GM19467 (cell line): ENCODE data around the gene RPH3AL.
"Not testable (repeated sequence)": the region's sequence is repeated elsewhere in the genome, so short reads cannot be mapped to it uniquely, and the experiment has no call there.

Source experiments
- ATAC-seq: cut with Tn5 transposase; IDR thresholded peaks from one replicate; pipeline ENCODE4 v1.9.1; 2021; ENCODE audit warnings: mild to moderate bottlenecking, moderate library complexity; ENCODE audit not compliant: unreplicated experiment

RPH3AL gene

DNA sequence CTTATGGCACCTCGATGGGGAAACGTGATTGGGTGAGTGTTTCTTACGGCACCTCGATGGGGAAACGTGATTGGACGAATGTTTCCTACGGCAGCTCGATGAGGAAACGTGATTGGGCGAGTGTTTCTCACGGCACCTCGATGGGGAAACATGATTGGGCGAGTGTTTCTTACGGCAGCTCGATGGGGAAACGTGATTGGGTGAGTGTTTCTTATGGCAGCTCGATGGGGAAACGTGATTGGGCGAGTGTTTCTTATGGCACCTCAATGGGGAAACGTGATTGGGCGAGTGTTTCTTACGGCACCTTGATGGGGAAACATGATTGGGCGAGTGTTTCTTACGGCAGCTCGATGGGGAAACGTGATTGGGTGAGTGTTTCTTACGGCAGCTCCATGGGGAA lies 146.1 kb downstream of the RPH3AL start:
- ATAC-seq, result not testable (repeated sequence)

DNA sequence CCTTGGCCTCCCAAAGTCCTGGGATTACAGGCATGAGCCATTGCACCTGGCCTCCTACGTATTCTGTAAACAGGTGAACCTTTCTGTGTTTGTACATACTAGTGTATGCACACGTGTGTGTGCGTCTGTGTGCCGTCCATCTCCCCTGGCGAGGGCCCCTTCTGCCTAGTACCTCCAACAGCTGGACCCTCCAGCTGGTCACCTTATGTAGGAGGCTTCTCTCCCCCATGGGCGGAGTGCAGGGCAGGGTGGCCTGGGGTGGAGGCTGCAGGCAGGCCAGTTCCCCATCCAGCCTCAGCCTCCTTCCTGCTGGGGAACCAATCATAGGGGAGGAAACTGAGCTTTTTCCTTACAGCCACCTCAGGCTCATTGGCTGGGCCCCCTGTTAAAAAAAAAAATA lies 146.8 kb downstream of the RPH3AL start:
- ATAC-seq, result no peak

DNA sequence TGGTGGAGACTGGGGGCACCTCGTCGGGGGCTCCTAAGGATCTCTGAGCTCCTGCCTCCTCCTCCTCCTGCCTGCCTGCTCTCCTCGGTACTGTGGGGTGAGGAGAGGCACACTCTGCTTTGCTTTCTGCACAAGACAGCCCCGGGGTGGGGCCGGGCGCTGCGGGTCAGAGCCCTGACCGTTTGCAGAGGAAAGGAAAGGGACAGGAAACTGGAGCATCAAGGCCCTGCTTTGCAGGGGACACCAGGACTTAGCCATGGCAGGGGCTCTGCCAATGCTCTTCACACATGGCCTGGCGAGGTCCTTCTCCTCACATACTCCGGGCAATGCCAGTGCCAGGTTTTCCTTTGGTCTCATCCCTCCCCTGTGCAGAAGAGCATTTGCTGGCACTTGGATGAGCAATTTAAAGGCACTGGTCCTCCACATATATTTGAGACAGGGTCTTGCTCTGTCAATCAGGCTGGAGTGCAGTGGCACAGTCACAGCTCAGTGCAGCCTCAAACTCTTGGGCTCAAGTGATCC lies 147.4 kb downstream of the RPH3AL start:
- ATAC-seq, result no peak

DNA sequence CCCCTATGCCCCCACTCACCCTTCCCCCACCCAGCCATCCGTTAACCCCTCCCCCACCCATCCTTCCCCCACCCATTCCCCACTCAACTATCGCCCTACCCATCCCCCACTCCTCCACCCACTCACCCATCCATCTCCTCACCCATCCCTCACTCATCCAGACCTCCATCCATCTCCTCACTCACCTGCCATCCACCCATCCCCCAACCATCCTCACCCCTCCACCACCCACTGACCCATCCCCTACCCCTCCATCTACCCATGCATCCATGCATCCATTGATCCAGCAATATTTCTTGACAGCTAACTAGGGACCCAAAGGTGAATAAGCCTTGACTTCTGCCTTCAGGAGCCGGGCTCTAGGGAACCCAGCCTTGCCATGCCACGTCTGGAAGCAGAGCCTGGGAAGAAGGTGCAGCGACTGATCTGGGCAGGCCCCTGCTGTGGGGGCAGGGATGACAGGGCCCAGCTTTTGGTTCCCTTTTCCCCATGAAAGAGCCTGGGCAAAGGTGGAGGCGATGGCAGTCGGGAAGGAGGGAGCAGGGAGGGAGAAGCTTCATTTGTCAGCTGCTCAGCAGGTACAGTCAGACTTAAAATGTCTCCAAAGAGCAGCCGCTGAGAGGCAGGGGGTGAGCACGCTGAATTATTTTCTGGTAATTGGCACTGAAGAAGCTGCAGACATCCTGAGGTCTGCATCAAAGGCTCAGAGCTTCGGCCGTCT lies 148.0 kb downstream of the RPH3AL start:
- ATAC-seq, result no peak

DNA sequence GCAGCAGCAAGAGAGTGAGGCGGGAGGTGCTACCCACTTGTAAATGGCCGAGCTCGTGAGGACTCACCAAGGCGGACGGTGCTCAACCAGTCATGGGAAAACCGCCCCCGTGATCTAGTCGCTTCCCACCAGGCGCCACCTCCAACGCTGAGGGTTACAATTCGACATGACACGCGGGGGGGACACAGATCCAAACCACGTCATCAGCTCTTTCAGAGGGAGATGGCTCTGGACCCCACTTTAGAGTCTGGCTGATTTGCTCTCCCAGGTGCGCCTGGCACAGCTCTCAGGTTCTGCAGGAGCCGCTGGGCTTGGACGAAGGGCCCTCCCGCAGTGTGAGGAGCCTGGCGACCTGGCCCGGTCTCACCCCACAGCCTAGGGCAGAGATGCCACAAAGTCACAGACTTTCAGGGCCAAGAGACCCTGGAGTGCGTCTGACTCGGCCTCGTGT lies 150.1 kb downstream of the RPH3AL start:
- no peak for ATAC-seq

DNA sequence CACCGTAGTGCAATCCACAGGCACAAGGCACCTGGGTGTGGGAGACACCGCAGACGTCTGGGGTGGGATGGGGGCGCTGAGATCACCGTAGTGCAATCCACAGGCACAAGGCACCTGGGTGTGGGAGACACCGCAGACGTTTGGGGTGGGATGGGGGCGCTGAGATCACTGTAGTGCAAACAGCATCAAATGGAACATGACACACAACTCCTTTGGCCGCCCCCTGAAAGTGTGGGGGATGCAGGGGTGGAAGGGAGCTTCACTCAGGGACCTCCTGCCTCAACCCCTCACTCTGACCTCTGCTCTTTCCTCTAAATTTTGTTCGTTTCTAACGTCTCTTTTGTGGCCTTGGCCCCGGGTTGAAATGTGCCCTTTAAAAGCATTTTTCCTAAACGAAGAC lies 150.9 kb downstream of the RPH3AL start:
- ATAC-seq, result not testable (repeated sequence)

DNA sequence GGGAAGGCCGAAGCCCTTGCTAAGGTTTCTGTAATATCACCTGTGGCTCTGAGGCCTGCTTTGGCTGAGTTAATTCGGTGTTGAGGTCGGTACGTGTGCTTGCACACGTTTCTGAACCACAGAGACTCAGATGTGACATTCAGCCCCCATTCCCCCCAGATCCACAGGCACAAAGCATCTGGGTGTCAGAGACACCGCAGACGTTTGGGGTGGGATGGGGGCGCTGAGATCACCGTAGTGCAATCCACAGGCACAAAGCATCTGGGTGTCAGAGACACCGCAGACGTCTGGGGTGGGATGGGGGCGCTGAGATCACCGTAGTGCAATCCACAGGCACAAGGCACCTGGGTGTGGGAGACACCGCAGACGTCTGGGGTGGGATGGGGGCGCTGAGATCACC lies 151.3 kb downstream of the RPH3AL start:
- not testable (repeated sequence) for ATAC-seq

DNA sequence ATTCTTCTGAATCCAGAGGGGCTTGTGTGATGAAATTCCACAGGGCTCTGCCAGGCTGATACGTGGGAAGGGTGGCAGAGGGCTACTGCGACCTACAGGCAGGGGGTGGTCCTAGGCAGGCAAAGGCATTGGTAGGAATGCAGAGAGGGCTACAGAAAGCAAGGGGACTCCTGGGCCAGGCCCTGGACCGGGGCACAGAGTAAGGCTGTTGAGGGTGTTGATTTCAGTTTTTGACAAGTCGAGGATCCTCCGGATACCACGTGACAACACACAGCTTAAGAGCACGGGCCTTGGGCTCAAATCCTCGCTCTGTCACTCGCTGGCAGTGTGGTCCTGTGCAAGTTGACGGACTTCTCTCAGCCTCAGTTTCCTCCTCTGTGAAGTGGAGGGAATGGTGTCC lies 152.0 kb downstream of the RPH3AL start:
- ATAC-seq, result no peak

DNA sequence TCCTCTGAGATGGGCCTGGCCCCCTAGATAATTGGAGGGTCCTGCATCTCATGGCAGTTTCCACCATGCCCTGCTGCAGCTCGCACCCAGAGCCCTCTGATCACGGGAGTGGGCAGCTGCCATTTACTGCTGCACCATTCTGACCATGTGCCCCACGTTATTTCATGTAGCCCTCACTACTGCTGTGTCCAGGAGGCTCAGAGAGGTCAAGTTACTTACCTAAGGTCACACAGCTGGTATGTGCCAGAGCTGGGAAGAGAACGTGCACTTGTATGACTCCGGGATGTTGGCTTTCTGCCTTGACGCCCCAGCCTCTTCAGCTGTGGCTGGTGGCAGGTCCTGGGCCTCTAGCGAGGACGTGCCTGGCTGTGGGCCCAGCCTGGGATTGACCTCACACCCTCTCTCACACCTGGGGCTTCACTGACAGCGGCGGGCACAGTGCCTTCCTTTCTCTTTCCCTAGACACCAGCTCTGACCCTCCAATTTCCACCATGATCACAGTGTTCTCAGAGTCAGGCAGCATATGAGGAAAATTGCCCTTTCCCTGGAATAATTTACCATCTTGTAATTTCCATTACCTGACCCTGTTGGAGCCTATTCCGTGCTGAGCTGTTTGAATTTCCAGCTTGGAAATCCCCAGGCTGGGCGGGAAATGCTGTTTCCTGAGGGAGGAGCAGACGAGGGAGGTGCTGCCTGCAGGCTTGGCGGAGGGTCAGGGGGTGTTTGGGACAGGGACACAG lies 152.6 kb downstream of the RPH3AL start:
- ATAC-seq, result no peak

DNA sequence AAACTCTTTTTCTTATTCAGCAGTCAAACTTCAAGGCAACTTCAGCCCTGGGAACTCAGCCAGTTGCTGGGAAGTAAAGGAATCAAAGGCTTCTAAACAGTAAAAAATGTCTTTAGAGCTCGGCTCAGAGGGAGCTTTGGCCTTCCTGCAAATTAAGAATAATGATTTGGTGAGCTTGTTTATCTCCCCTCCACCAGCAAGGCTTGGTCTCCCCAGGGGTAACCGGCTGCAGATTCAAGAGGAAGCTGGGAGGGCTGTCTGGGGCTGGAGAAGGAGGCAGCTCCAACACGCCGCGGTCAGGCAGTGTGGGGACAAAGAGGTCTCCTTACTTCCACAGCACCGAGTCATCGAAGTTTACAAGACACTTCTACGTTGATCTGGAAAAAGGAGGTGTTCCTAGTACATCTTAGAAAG lies 153.4 kb downstream of the RPH3AL start:
- no peak for ATAC-seq

DNA sequence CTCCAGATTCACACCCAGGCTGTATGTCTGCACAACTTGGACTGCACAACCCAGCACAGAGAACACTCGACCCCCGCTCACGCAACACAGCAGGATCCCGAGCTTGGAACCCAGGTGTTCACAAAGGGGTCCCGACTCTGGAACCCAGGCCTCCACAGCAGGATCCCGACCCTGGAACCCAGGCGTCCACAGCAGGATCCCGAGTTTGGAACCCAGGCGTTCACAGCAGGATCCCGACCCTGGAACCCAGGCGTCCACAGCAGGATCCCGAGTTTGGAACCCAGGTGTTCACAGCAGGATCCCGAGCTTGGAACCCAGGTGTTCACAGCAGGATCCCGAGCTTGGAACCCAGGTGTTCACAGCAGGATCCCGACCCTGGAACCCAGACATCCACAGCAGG lies 154.4 kb downstream of the RPH3AL start:
- not testable (repeated sequence) for ATAC-seq

DNA sequence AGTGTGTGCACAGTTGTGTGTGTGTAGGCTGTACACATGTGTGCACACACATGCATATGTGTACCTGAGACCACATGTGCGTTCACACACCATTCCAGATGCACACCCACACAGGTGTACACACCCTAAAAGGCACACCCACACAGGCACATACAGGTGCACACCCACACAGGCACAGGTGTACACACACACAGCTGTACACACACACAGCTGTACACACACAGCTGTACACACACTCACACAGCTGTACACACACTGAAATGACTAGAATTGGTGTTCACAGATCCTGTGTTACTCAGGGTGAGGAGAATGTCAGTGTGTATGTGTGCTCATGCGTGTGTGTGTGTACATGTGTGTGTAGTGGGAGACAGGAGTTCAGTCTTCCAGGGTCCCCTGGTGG lies 155.3 kb downstream of the RPH3AL start:
- no peak for ATAC-seq

DNA sequence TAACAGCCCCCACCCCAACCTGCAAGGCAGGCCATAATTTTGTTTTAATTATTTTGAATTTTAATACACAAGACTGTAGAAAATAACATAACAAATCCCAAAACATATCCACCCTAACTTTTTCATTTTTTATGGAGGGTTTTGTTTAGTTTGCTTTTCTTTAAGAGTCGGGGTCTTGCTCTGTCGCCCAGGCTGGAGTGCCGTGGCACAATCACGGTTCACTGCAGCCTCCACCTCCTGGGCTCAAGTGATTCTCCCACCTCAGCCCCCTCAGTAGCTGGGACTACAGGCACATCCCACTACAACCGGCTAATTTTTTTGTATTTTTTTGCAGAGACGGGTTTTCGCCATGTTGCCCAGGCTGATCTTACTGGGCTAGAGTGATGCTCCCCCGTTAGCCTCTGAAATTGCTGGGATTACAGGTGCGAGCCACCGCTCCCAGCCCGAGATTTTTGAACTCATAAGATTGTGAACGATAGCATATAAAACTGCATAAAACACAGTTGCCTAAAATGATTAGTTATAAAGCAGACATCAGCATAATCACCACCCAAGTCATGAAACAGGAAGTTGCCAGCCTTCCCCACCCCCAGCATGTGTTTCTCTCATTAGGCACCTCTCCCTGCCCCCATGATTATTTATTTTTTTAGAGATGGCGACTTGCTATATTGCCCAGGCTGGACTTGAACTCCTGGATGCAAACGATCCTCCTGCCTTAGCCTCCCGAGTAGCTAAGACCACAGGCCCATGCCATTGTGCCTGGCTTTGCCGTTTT lies 157.6 kb downstream of the RPH3AL start:
- ATAC-seq, result no peak

DNA sequence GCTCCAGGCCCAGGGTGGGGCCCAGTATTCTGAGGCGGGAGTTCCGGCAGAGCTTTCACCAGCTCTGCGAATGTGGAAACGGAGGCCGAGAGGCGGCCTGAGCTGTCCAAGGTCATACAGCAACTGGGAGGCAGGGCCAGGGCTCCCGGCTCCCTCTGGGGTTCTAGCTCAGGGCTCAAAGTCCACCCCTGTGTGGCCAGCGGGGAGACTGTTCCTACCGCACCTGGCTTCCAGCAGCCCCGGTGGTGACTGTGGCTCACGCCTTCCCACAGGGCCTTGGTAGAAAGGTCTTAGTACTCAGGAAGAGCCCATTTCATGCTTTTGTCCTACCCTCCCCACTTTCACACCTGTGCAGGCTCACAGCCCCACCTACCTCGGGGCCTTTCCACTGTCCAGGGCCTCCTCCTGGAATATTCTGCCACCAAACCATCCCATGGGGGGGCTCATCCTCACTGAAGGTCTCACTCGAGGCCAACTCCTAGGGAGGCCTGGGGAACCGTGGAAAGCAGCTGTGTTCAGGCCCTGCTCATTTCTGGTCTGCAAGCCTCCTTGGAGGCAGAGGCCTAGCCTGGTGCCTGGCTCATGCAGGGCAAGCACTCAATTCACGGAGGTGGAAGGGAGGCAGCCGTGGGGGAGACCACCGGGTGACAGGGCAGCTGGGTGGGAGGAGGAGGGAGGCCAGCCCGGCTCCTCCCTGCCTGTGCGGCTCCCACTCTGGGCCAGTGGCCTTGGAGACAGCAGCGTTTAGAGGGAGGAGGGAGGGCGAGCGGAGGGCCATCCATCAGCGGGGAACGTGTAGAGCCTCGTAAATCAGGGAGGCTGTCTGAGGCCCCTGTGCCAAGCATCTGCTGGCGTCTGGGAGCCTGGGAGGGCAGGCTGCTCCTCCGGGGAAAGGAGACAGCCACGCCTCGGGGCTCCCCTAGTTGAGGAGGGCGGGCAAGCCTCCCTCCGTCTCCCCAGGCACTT lies 158.5 kb downstream of the RPH3AL start:
- ATAC-seq, result no peak

DNA sequence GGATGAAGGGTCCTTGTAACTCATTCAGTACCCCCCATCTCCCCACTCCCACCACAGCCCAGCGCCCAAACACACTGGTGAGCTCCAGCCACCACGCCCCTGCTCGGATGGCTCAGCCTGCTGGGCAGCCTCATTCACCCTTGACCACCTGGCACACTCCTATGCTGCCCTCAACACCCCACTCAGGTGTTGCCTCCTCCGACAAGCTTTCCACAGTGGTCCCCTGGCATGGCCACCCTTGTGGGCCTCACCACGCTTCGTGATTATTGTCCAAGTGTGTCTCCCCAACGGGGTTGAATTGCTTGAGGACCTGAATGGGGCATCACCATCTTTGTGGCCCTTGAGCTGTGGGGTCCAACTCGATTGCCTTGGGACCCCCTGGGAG lies 159.2 kb downstream of the RPH3AL start:
- ATAC-seq, result no peak

DNA sequence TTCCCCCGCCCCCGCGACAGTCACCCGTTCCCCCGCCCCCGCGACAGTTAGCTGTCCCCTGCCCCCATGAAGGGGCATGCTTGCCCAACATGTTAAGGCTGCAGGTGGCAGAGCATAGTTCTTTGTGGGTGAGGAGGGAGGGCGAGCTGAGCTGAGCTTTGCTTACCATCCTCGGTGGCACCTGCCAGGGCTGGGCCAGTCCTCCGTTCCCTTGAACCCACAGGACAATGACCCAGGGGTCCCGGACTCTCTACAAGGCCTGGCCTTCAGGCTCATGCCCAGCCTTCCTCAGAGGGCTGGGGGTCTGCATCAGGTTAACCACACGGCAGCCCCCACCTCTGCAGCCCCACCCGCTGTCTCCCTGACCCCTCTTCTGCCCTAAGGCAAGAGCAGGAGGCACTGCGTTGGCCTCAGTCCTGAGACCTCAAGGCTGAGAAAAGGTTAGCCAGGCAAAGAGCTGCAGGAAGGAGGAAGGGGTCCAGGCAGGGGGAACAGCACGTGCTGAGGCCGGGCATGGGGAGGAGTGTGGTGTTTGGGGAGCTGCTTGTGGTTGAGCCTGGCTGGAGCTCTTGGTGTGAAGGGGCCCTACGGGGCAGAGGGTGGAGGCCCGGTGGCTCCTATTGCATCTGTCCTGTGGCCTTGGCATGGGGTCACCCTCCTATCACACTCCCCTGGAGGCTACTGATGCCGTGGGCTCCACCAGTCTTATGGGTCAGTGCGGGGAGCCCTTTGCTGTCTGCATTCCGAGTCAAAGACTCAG lies 159.8 kb downstream of the RPH3AL start:
- ATAC-seq, result no peak

DNA sequence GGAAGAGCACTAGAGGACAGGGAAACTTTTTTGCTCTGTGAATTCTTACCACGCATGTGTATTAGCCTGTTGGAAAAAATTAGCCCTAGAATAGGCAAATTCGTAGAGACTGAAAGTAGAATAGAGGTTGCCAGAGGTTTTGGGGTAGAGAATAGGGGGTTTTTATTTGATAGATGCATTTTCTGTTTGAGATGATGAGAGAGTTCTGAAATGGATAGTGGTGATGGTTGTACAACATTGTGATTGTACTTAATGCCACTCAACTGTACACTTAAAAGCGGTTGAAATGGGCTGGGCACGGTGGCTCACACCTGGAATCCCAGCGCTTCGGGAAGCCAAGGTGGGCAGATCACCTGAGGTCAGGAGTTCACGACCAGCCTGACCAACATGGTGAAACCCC lies 163.2 kb downstream of the RPH3AL start:
- no peak for ATAC-seq

DNA sequence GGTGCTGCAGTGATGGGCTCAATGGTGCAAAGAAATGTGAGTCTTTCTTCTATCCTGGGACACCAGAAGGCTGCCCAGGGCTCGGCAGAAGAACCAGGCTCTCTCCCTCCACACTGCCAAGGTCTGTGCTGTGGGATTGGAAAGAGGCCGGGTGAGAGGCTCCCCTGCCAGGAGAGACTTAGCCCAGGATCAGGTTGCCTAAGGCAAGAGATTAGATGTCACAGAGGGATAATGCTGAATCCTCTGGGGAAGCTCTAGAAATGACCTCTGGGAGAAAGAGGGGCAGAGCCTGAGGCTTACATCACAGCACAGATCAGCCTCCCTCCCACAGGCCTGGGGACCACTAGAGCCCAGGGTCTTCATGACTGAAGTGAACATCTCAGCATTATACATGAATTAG lies 165.5 kb downstream of the RPH3AL start:
- ATAC-seq, result no peak

DNA sequence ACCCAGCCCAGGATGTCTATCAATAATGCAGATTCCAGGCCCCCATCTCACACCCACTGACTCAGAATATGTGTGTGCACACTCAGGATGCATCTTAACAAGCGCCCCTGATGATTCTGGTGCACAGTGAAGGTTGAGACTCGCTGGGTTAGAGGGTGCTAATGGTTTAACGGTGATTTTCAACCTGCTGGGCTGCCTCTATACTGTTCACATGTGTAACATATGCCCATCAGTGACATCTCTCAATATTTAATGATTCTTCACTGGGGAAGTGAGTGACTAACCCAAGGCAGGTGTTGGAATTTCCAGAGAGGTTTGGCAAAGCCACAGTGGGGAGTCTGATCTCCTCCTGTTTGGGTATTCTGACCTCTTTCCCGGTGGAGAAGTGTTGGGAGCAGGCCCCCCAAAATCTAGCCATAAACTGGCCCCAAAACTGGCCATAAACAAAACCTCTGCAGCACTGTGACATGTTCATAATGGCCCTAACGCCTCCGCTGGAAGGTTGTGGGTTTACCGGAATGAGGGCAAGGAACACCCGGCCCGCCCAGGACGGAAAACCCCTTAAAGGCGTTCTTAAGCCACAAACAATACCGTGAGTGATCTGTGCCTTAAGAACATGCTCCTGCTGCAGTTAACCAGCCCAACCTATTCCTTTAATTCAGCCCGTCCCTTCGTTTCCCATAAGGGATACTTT lies 167.0 kb downstream of the RPH3AL start:
- ATAC-seq, result no peak
